H1 (cell line): ENCODE measurements around the gene WWP2. TPM values are rescaled to one million over a fixed set of nuclear protein-coding genes. Genes with fewer than 3 reads are reported as not detected.
A peak's percentile ranks its signal among the peaks of the same experiment; 100 is the strongest.

Source experiments
- BCL11A ChIP-seq, 2 experiments: IDR thresholded peaks; one replicate each; pipeline ENCODE4 v1.6.1; 2011; ENCODE audit warnings: low read depth in 2 of 2, low read length in 2 of 2, mild to moderate bottlenecking in 2 of 2
- CBX8 ChIP-seq: fragments of 300-800, 300-1000 bp; sonication (generic); IDR thresholded peaks from 2 replicates; pipeline ENCODE4 v1.7.1; 2016; ENCODE audit warnings: low read depth, low read length, borderline replicate concordance
- CHD1 ChIP-seq: IDR thresholded peaks from 2 replicates; pipeline ENCODE4 v1.6.1; 2012; ENCODE audit warnings: low read depth, low read length, improper control_type of control experiment
- FOSL1 ChIP-seq: IDR thresholded peaks from 2 replicates; pipeline ENCODE4 v1.6.1; 2011; ENCODE audit warnings: mild to moderate bottlenecking, low read depth, low read length, moderate library complexity; ENCODE audit not compliant: insufficient read depth
- HDAC2 ChIP-seq, 2 experiments: fragments of 300-600 bp in 1 of 2; sonication (generic) in 1 of 2; IDR thresholded peaks; 2 replicates each; pipeline ENCODE4 v1.6.1; 2011 to 2012; ENCODE audit warnings: low read depth in 2 of 2, low read length in 2 of 2, mild to moderate bottlenecking in 2 of 2, moderate library complexity in 2 of 2, borderline replicate concordance in 1 of 2, inconsistent platforms in 1 of 2
- JUND ChIP-seq: IDR thresholded peaks from 2 replicates; pipeline ENCODE4 v1.6.1; 2011; ENCODE audit warnings: mild to moderate bottlenecking, improper control_type of control experiment, low read length
- KDM1A ChIP-seq: fragments of 200-600, 300-600 bp; sonication (generic); IDR thresholded peaks from 2 replicates; pipeline ENCODE4 v1.7.1; 2016; ENCODE audit warnings: mild to moderate bottlenecking, low read length, borderline replicate concordance
- KDM4A ChIP-seq: IDR thresholded peaks from one replicate; pipeline ENCODE4 v1.7.1; 2012; ENCODE audit warnings: low read depth, mild to moderate bottlenecking, moderate library complexity, low read length, inconsistent platforms; ENCODE audit not compliant: severe bottlenecking
- NRF1 ChIP-seq: IDR thresholded peaks from 2 replicates; pipeline ENCODE4 v1.6.1; 2011; ENCODE audit warnings: mild to moderate bottlenecking, low read depth, low read length, improper control_type of control experiment
- POLR2AphosphoS5 ChIP-seq: IDR thresholded peaks from 2 replicates; pipeline ENCODE4 v1.6.1; 2011; ENCODE audit warnings: low read depth, low read length
- POU5F1 ChIP-seq: IDR thresholded peaks from 2 replicates; pipeline ENCODE4 v1.6.1; 2011; ENCODE audit warnings: low read depth, mild to moderate bottlenecking, low read length, moderate library complexity
- RAD21 ChIP-seq, 2 experiments: IDR thresholded peaks in 1 of 2; conservative IDR thresholded peaks in 1 of 2; 2 replicates each; pipeline ENCODE4 v1.6.1; 2011; ENCODE audit warnings: low read depth in 2 of 2, low read length in 2 of 2, improper control_type of control experiment in 1 of 2, inconsistent platforms in 1 of 2, mild to moderate bottlenecking in 1 of 2, moderate library complexity in 1 of 2
- RXRA ChIP-seq: IDR thresholded peaks from 2 replicates; pipeline ENCODE4 v1.6.1; 2011; ENCODE audit warnings: low read depth, mild to moderate bottlenecking, low read length, moderate library complexity; ENCODE audit not compliant: insufficient read depth
- SIN3A ChIP-seq, 2 experiments: IDR thresholded peaks in 1 of 2; conservative IDR thresholded peaks in 1 of 2; 2 replicates each; pipeline ENCODE4 v1.6.1; 2011 to 2012; ENCODE audit warnings: low read length in 2 of 2, improper control_type of control experiment in 1 of 2, low read depth in 1 of 2, mild to moderate bottlenecking in 1 of 2
- SIRT6 ChIP-seq: IDR thresholded peaks from one replicate; pipeline ENCODE4 v1.7.1; 2012; ENCODE audit warnings: low read length, inconsistent platforms
- SP1 ChIP-seq: IDR thresholded peaks from 2 replicates; pipeline ENCODE4 v1.6.1; 2011; ENCODE audit warnings: low read depth, low read length
- SP2 ChIP-seq: IDR thresholded peaks from 2 replicates; pipeline ENCODE4 v1.6.1; 2012; ENCODE audit warnings: mild to moderate bottlenecking, low read length, inconsistent platforms
- SRF ChIP-seq: IDR thresholded peaks from 2 replicates; pipeline ENCODE4 v1.6.1; 2011; ENCODE audit warnings: mild to moderate bottlenecking, low read depth, low read length, moderate library complexity
- TCF12 ChIP-seq: IDR thresholded peaks from 2 replicates; pipeline ENCODE4 v1.6.1; 2011; ENCODE audit warnings: low read depth, mild to moderate bottlenecking, low read length
- TEAD4 ChIP-seq: IDR thresholded peaks from 2 replicates; pipeline ENCODE4 v1.6.1; 2012; ENCODE audit warnings: low read depth, low read length, inconsistent platforms, mixed read lengths
- polyA plus RNA-seq, 7 experiments: library from polyadenylated mRNA; depleted of rRNA in 3 of 7; stranded (reverse) in 5 of 7; unstranded in 2 of 7; fragments of >200 nt in 5 of 7; fragments of 200-250 nt in 2 of 7; gene quantifications; 1 replicate in 5 of 7; 2 replicates in 1 of 7; 4 replicates in 1 of 7; pipeline versions ENCODE4 v1.2.1 to v1.2.3, GENCODE V29; 2011 to 2013; ENCODE audit warnings: missing spikeins in 2 of 7, mixed read lengths in 2 of 7
- total RNA-seq: library from RNA; stranded (reverse); fragmentation: NEBNext Ultra II Directional; extraction: Animal tissue kit (Norgen Biotek cat#: 25700); gene quantifications from 2 replicates; pipeline ENCODE4 v1.2.1, GENCODE V29; 2021
- TF ChIP-seq, protein P1 (sequence below): IDR thresholded peaks from 2 replicates; pipeline ENCODE4 v1.6.1; 2012; ENCODE audit warnings: low read length, inconsistent platforms
- TF ChIP-seq, protein P2 (sequence below): IDR thresholded peaks from 2 replicates; pipeline ENCODE4 v1.6.1; 2012; ENCODE audit warnings: inconsistent platforms

WWP2 gene
- total and polyA plus RNA-seq, 2 of the 8 experiments (the other 6 are each of a cell fraction or from before 2014, with no cell fraction given) = 14.1 to 42.2 TPM

DNA sequence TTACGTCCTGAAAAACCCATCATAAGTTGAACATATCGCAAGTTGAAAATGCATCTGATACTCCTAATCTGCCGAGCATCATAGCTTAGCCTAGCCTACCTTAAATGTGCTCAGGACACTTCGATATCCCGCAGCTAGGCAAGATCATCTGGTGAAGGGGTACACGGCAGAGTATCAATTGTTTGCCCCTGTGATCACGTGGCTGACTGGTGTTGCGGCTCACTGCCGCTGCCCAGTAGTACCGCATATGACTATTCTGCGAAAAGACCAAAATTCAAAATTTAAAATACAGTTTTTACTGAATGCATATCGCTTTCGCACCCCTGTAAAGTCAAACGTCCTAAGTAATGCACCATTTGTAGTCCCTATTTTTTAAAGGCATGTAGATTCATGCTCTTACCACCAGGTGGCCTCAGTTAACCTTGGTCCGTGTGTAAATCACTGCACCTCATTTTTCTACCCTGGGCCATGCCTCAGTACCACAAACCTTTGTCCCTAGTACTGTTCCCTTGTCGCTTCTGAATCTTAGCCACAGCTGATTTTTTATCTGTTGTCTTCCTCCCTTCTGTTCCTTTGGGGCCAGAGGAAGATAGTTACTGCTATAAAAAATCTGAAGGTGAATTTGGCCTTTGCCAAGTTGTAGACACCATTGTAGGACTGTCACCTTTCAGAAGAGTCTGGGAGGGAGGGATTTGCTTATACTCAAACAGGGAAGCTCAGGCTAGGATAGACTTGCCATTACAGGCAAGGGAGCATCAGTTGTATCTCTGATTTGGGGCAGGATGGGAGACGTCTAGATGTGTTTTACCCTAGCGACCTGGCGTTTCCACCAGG, 34.4 kb downstream of the WWP2 start (continued):
- TF ChIP-seq JUND (peak; percentile 78; the same call in 1 of the 2 replicates), TEAD4 (no peak), SIRT6 (no peak), SP2 (no peak), CBX8 (no peak), HDAC2 (IDR thresholded peaks at IDR 0.05; ENCODE audit: borderline replicate concordance in 1 of 2, low read depth in 2 of 2, low read length in 2 of 2) (no peak), FOSL1 (no peak), BCL11A (IDR thresholded peaks at IDR 0.05; ENCODE audit: low read depth in 2 of 2, low read length in 2 of 2) (no peak), KDM4A (no peak), SP1 (peak; percentile 46; the same call in 1 of the 2 replicates), SIN3A (conservative IDR thresholded peaks at IDR 0.05 in 1 of 2, IDR thresholded peaks at IDR 0.05 in 1 of 2; ENCODE audit: low read depth in 1 of 2, low read length in 2 of 2) (no peak), KDM1A (no peak), TCF12 (0 out of 2 replicates have a peak, but pooled peaks have one; percentile 9), SRF (no peak), NRF1 (no peak), POU5F1 (no peak), RAD21 (IDR thresholded peaks at IDR 0.05 in 1 of 2, conservative IDR thresholded peaks at IDR 0.05 in 1 of 2; ENCODE audit: low read depth in 2 of 2, low read length in 2 of 2) (peak; percentile 91), CHD1 (peak; percentile 85; the same call in 1 of the 2 replicates), RXRA (no peak), POLR2AphosphoS5 (no peak)
- TF ChIP-seq, protein P1, sequence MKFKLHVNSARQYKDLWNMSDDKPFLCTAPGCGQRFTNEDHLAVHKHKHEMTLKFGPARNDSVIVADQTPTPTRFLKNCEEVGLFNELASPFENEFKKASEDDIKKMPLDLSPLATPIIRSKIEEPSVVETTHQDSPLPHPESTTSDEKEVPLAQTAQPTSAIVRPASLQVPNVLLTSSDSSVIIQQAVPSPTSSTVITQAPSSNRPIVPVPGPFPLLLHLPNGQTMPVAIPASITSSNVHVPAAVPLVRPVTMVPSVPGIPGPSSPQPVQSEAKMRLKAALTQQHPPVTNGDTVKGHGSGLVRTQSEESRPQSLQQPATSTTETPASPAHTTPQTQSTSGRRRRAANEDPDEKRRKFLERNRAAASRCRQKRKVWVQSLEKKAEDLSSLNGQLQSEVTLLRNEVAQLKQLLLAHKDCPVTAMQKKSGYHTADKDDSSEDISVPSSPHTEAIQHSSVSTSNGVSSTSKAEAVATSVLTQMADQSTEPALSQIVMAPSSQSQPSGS = 0 out of 2 replicates have a peak, but pooled peaks have one; percentile 60
- TF ChIP-seq, protein P2, sequence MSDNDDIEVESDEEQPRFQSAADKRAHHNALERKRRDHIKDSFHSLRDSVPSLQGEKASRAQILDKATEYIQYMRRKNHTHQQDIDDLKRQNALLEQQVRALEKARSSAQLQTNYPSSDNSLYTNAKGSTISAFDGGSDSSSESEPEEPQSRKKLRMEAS = peak; percentile 57; the same call in 1 of the 2 replicates
